GM10266 (cell line): ENCODE results near the gene ERC1.

Experiments used
- DNase-seq: peaks from one replicate; pipeline ENCODE4 v3.0.0; 2012; ENCODE audit errors: extremely low spot score
- CTCF ChIP-seq: IDR thresholded peaks from 2 replicates; pipeline ENCODE4 v1.5.1; 2012; ENCODE audit warnings: mild to moderate bottlenecking, low read depth; ENCODE audit not compliant: control insufficient read depth, insufficient read depth; ENCODE audit errors: missing control alignments

Gene ERC1

GRCh38 chr12:1531654-1532374 is 540.8 kb downstream of the ERC1 start:
- DNase-seq: peak; percentile 66
- TF ChIP-seq CTCF: no peak

GRCh38 chr12:1532375-1533165 is 541.5 kb downstream of the ERC1 start:
- DNase-seq: no peak
- TF ChIP-seq CTCF: no peak

GRCh38 chr12:1533205-1533601 is 542.2 kb downstream of the ERC1 start:
- DNase-seq: peak; percentile 55
- TF ChIP-seq CTCF: peak; percentile 13

GRCh38 chr12:1533602-1534304 is 542.7 kb downstream of the ERC1 start:
- TF ChIP-seq CTCF: no peak
- DNase-seq: peak; percentile 65

- TF ChIP-seq CTCF: peak; percentile 1
- DNase-seq: peak; percentile 45
Measured at GRCh38 chr12:1534748-1535147, 543.7 kb downstream of the ERC1 start.

GRCh38 chr12:1536817-1537216 is 545.8 kb downstream of the ERC1 start:
- no peak for TF ChIP-seq CTCF
- no peak for DNase-seq

- TF ChIP-seq CTCF: no peak
- DNase-seq: no peak
Measured at GRCh38 chr12:1539135-1539534, 548.1 kb downstream of the ERC1 start.
